GM21529 (cell line): ENCODE data around the gene PGPEP1.
A peak's percentile ranks its signal among the peaks of the same experiment; 100 is the strongest.
"Not testable (repeated sequence)": the region's sequence is repeated elsewhere in the genome, so short reads cannot be mapped to it uniquely, and the experiment has no call there.

Source experiments
- ATAC-seq: cut with Tn5 transposase; IDR thresholded peaks from one replicate; pipeline ENCODE4 v1.9.1; 2021; ENCODE audit not compliant: unreplicated experiment

Gene PGPEP1

DNA sequence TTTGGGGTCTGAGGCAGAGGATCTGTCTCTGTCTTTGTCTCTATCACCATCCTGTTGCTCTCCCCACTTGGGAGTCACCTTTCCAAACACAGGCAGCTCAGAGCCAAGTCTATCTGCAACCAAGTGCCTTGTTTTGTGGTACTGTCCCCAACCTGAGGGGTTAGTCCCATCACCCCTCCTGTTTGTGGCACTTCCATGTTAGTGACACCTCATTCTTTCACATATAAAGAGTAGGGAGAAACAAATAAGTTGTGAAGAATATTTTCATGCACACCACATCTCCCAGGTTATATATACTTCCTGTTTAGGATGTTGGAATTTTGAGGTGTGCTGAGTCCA lies 49.3 kb downstream of the PGPEP1 start:
- ATAC-seq = no peak

DNA sequence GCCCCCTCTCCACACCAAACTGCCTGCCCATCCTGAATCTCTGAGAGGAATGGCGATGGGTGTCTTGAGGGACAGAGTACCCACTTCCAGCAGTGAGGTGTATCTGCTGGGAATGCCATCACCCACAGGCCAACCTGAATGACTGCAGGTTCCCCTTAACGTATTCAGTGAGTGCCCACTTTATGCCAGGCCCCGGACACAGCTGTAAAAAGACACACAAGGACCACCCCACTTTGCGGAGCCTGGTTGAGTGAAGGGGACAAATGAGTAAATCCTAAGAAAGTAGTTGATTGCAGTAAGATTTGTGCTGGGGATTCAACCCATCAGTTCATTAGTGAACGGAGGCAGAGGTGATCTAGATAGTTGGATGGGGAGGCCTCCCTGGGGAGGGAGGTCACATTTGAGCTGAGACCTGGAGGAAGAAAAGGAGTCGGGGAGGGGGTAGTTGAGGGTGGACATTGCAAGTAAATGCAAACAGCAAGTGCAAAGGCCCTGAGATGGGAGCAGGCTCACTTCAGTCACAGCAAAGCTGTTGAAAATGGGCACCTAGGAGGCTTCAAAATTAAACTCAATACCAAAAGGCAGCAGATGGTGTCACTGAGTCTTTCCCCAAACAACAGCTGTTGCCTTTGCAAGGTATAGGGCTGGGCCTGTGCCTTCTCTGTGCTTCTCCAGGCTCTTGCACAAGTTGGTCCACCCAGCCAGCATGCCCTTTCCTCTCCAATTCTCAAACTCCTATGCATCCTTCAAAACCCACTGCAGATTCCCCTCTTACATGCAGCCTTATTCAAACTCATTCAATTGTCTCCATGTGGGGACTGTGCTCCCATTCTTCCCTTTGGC lies 49.9 kb downstream of the PGPEP1 start:
- ATAC-seq = no peak

DNA sequence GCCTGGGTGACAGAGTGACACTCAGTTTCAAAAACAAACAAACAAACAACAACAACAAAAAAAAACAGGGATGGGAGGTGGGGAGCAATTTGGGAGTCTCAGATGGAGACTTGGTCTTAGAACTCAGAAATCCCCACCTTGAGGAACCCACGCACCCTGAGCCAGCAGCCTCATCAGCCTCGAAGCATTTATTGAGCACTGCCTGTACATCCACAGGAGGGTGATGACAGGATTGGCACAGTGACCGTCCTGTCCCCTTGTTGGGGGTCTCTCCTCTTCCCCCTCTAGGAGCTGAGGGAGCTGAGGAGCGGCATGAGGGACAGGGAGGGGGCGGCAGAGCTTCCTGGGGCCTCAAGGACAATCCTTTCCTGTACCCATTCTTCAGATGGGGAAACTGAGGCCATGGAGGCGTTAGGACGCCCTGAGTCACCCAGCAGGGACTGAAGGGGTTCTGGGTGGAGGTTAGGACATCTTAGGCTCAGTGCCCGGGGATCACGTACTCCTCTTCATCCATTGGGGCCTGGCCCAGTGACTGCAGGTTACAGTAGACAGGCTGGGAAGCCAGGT lies 51.2 kb downstream of the PGPEP1 start:
- ATAC-seq = no peak

DNA sequence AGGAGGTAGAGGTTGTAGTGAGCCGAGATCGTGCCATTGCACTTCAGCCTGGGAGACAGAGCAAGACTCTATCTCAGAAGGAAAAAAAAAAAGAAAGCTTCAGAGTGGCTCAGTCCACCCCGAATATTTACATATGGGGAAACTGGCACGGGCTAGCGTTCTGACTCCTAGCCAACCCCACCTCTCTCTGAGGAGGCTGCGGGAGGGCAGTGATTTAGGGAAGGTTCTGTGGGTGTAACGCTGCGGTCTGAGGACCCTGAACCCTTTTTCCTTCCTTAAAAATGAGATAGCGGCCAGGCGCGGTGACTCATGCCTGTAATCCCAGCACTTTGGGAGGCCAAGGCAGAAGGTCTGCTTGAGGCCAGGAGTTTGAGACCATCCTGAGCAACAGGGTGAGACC lies 52.0 kb downstream of the PGPEP1 start:
- no peak for ATAC-seq

DNA sequence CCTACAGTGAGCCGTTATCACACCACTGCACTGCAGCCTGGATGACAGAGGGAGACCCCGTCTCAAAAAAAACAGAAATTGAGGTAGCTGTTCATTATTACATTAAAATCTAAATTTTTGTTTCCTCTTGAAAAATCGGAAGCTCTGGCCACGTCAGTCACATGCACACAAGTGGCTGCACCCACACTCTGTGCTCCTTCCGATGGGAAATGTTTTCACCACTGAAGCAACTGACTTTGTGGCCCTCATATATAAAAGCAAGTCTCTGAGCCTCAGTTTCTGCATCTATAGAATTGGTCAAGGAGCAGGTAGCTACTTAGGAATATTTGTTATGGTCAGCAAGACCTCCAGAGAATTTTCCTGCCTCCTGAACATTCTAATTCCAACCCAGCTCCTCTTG lies 52.5 kb downstream of the PGPEP1 start:
- no peak for ATAC-seq

DNA sequence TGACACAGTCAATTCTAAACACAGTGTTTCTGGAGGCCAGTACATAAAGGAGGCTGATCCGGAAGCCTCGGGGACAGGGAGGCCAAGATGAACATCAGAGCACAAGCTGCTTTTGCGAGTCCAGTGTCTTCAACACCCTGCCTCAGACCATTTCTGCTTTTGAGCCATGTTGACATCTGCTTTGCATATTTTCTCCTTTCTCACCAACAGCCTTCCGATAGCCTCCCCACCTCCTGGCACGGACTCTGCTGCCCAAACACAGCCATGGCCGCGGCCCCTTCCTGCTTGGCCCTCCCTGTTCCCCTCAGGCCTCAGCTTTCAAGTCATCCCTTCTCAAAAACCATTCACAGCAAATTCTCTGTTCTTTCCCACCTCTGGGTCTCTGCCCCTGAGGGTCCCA lies 53.4 kb downstream of the PGPEP1 start:
- no peak for ATAC-seq

DNA sequence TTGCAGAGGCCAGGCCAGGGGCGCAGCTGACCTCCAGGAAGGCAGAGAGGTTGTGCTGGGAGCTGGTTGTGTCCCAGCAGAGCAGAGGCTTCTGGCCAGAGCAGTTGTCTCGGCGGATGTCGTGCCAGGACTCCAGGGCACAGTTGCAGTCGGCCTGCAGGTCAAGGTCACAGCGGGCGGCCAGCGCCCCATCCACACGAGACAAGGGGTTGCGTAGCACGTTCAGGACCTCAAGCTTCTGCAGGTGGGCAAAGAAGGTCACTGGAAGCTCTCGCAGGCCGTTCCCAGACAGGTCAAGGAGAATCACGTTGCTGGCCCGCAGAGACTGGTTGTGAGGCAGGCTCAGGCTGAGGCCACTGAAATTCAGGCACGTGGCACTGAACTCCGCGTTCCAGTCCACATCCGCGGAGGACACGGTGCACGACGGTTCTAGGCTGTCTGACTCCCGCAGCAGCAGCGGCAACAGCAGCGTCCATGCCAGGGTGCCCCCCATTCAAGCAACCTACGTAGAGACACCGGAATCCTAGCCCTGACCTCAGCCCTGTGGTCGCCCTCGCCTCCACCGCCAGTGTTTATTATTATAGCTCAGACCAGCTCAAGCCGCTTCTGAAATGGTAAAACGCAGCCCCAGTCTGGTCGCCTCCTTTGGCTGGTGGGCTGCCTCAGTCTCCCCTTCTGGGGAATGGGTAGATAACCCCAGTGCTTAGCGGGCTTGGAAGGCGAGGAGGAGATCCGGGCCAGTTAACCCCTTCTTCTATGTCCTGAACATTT lies 56.3 kb downstream of the PGPEP1 start:
- no peak for ATAC-seq

DNA sequence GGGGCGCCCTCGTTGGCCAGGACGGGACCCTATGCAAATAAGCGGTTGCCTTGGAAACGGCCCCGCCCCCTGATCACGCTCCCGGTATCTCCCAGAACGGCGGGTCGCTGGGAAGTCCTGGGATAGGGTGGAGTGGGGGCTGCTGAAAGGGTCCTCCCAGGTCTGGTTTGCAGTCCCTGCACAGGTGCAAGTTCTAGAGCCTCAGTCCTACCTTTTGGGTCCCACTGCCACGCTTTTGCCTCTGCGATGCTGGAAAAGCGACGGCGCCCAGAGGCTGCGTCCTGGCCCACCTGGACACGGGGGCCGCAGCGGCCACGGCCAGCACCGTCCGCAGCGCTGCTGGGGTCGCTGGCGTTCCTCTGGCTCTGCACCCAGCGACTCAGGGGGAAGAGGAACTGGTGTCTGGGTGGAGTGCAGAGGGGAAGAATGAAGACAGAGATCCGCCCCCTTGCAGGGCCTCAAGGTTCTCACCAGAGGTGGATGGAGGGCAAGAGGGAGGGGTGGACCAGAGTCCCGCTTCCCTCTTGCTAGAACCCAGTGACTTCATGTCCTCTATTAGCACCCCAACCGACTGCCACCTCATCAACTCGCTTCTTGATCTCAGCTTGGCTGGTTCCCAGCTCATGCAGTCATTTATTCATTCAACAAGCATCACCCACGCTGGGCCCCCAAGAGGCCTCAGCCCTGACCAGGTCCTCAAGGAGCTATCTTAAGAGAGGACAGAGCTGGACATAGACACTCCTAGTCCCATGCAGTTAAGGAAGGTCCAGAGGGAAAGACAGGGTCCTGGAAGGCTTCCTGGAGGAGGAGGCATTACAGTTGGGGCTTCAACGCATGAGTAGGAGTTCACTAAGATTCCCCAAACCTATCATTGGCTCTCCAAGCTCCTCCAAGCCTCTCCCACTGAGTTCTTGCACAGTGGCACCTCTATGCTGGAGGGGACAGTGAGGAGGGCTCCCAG lies 57.1 kb downstream of the PGPEP1 start, which contains the start of gene LRRC25:
LRRC25 (minus strand) TSS at position 381 of the 961 bp plus-strand sequence. CDS start 659 bp downstream, outside the sequence.
- no peak for ATAC-seq

DNA sequence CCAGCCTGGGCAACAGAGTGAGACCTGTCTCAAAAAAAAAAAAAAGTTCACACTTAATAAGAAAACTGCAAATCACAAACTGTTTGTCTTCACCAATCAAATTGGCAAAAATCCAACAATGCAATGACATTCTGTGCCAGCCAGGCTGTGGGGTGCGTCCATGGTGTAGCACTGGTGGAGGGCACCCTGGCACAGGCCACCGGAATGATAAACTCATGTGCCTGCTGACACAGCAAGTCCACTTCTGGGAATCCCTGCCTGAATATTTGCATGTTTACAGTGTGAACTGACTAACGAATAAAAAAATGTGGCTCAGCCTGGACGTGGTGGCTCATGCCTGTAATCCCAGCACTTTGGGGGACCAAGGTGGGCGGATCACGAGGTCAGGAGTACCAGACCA lies 58.6 kb downstream of the PGPEP1 start:
- ATAC-seq = no peak

DNA sequence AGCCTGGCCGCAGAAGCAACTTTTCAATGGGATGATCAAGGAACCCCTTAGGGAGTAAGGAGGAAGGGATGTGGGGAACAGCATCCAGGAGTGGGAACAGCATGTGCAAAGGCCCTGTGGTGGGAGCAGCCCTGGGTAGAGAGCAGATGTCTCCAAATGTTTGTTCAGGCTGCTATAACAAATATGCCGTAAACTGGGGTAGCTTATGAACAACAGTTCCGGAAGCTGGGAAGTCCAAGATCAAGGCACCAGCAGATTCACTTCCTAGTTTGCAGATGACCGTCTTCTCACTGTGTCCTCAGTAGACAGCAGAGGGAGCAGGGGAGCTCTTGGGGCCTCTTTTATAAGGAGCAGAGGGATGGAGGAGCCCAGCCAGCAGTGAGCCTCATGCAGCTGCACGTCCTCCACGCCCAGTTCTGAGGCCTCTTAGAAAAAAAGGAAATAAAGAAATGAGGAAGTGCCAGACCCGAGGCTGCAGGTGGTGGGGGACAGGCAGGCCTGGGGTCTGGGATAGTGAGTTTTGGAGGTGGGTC lies 61.2 kb downstream of the PGPEP1 start:
- no peak for ATAC-seq

DNA sequence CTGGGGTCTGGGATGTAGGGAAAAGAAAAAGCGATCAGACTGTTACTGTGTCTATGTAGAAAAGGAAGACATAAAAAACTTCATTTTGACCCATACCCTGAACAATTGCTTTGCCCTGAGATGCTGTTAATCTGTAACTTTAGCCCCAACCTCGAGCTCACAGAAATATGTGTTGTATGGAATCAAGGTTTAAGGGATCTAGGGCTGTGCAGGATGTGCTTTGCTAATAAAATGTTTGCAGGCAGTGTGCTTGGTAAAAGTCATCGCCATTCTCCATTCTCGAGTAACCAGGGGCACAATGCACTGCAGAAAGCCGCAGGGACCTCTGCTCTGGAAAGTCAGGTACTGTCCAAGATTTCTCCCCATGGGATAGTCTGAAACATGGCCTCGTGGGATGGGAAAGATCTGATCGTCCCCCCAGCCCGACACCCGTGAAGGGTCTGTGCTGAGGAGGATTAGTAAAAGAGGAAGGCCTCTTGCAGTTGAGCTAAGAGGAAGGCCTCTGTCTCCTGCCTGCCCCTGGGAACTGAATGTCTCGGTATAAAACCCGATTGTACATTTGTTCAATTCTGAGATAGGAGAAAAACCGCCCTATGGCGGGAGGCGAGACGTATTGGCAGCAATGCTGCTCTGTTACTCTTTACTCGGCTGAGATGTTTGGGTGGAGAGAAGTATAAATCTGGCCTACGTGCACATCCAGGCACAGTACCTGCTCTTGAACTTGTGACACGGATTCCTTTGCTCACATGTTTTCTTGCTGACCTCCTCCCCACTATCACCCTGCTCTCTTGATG lies 62.3 kb downstream of the PGPEP1 start:
- ATAC-seq = not testable (repeated sequence)

DNA sequence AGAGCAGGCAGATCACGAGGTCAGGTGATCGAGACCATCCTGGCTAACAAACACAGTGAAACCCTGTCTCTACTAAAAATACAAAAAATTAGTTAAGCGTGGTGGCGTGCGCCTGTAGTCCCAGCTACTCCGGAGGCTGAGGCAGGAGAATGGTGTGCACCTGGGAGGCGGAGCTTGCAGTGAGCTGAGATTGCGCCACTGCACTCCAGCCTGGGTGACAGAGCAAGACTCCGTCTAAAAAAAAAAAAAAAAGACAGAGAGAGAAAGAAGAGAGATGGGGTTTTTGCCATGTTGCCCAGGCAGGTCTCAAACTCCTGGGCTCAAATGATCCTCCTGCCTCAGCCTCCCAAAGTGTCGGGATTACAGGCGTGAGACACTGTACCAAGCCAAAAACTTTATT lies 65.4 kb downstream of the PGPEP1 start:
- ATAC-seq = not testable (repeated sequence)

DNA sequence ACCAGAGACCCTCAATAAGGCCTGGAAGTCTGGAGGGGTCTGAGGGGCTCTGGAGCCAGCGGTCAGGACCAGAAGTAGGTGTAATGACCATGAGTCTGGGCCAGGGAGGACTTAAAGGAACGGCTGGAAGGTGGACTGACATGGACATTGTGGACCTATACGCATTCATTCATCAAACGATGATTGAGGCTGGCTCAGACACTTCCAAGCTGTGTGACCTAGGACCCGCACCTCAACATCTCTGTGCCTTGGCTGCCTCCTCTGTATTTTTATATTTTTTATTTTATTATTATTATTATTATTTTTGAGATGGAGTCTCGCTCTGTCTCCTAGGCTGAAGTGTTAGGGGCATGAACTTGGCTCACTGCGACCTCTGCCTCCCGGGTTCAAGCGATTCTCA lies 66.4 kb downstream of the PGPEP1 start:
- no peak for ATAC-seq

DNA sequence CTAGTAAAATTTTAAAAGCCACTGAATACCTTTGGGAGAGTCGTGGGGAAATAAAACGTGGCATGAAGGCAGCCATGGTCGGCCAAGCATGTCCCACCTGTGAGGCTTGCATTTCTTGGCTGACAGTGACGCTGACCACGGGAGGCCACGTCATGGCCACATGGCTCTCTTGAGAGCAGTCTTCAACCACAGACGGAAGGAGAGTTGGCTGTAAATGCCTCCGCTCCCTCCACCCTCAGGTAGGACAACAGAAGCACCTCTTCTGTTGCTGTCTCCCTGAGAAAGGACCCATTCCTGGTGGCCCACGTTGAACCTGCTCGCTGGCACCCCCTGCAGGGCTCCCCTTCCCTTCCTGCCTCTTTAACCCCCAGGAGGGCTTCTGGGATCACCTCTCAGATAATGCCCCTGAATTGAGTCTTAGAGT lies 67.7 kb downstream of the PGPEP1 start:
- ATAC-seq = peak; percentile 55

DNA sequence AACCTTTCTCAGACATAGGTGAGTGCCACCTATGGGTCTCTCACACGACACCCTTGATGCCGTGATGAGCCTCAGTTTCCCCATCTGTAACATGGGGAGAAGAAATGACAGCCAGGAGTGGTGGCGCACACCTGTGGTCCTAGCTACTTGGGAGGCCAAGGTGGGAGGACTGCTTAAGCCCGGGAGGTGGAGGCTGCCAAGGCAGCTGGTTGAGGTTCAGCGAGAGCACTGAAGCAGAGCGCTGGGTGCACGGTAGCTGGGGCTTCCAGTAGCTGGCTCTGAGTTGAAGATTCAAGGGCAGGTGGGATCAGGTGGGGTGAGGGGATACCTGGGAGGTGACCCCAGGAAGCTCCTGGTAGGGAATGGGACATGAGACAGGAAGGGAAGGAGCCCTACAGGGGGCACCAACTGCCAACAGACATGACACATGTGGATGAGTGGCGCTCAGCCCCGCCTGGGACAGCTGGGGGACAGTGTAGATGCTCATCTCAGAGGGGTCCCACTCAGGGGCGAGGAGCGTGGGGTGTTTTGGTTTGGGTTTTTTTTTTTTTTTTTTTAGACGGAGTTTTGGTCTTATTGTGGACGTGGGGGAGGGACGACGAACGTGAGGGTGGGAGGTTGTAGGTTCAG lies 72.3 kb downstream of the PGPEP1 start:
- ATAC-seq = no peak

DNA sequence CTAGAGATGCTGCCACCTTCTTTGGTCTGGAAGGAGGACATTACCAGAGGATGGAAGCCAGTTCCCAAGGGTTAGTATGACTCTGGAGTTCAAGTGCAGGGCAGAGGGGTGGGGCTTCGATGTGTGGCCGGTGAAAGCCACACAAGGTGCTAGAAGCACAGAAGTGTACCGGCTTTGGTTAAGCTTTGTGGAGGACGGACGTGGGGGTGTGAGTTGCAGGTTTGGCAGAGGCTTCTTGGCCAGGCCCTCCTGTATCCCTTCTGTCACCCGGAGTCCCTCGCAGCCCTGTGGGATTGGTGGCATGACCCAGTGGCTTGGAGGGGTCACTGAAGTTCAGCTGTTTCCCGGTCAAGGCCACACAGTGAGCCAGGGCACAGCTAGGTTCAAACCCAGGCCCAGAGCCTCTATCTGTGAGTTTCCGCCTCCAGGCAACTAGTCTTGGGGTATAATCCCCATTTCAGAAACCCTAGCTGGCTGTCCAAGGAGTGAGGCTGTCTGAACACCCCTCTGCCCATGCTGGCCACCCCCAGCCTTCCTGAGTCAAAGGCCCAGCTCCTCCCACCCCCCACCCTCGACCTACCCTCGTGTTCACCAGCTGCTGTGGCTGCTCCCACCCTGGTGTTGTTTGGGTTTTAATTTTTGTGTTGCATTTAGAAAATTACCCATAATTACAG lies 74.2 kb downstream of the PGPEP1 start:
- no peak for ATAC-seq

DNA sequence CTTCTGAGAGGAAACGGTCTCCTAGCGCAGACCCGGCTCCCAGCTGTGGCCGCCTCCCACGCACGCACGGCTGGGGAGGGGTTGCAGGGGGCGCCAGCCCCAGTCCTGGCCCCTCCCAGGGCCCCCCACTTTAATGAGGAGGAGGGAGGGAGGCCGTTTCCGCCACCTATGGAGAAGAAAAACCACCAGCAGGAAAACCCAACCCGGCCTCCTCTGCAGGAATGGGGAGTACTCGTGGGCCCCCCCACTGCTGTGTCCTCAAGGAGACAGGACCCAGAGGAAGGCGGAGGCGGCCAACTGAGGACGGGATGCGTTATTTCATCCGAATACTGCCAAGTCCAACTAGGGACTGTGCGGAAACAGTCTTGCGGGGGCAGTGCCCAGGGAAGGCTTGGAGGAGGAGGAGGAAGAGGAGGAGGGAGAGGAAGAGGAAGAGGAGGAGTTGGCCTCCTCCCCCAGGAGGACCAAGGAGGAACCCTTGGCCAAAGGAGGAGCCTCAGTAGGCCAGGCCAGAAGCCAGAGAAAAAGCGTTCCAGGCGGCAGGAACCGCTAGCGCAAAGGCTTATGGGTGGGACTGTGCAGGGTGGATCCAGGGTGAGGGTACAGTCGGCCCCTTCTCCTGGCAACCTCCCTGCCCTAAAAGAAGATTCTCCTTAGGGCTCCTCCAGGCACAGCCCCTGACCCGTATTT lies 74.9 kb downstream of the PGPEP1 start:
- no peak for ATAC-seq

DNA sequence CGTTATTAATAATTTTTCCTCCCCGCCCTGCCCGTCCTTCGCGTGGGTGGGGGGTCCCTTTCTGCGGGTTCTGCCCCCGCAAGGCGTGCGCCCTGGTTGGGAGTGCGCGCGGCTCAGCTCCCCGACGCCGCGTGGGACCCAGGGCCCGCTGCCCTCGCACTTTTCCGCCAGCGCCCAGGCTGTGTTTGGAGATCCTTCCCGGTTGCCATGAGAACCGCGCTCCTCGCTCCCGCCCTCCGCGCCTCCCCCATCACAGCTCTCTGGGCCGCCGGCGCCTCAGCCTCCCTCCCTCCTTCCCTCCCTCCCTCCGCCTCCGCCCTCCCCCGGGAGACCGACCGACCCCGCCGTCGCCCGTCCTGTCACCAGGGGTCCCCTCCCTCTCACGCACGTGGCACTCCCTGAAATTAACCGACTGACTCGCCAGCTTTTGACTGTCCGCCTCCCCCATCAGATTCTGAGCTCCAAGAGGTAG lies 76.4 kb downstream of the PGPEP1 start:
- no peak for ATAC-seq
